GM12875 (cell line): ENCODE measurements around the gene ABHD4.
"Not testable (repeated sequence)": the region's sequence is repeated elsewhere in the genome, so short reads cannot be mapped to it uniquely, and the experiment has no call there.

Experiments used
- H3K4me3 ChIP-seq: one replicate; pipeline ENCODE4 v1.5.1; 2011; ENCODE audit warnings: low read depth, low read length, control low read depth
- CTCF ChIP-seq: IDR thresholded peaks from 2 replicates; pipeline ENCODE4 v1.5.1; 2011; ENCODE audit warnings: low read depth, mild to moderate bottlenecking, control low read depth, inconsistent platforms, low read length, moderate library complexity, borderline replicate concordance; ENCODE audit not compliant: insufficient read depth

The ABHD4 gene

DNA sequence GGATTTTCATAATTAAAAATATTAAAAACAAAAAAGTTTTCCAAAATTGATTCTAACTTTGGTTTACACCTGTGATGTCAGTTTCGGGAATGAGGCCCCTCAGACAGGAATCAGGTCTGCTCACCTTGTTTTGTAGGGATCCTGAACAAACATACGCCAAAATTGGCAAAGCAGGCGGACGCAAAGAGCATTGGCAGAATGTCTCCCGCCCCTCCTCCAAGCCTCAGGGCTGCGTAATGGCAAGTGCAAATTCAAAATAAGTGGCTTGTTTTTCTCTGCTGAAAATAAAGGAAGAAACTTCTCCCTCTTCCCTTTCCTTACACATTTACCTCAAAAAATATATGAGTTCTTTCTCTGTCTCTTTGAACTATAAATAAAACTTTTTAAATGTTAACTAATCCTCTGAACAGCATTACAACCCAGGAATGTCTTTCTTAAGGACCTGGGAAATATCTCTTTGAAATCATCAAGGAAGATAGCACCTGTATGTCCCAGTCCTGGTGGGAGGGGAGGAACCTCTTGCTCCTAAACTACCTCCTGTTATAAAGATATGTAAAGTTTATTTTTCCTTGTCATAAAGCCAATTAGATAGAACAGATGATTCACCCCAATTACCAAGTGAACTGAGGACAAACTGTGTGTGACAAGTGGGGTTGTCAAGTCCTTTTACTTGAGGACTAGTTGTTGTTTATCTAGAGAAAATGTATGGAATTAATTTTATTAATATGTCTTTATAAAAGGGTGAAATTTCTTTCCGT, 29.6 kb downstream of the ABHD4 start:
- no peak overlapping the region for H3K4me3 ChIP-seq
- TF ChIP-seq CTCF, result no peak

DNA sequence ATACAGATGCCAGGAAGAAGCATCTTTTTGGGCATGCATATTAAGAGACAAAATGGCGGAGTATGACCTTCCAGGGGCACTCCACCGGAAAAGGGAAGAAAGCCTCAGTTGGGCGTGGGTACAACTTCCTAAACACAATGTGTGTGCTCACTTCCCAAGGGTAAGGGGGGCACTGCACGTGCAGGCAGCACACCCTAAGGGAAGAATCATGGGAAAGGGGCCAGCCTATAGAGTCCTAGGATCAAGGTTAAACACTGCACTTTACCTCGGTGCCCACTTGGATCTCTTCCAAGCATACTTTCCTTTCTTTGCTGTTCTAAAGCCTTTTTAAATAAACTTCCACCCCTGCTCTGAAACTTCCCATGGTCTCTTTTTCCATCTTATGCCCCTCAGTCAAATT, 31.3 kb downstream of the ABHD4 start:
- no peak for TF ChIP-seq CTCF
- H3K4me3 ChIP-seq, result no peak overlapping the region

DNA sequence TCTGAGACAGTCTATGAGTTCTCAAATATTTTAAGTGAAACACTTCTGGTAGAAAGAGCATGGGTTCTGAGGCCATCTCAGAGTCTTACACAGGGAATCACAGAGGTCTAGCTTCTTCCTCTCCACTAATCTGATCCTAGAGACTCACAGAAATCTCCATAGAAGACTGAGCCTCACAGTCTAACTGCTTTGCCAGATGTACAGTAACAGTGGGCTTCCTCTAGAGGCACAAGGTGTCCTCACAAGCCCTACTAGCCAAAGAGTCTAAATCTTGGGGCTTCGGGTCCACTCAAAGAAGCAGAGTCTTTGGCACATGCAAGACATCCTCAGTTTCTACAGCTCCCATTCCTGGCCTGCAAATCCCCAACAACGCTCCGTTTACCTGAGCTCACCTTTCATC, 32.0 kb downstream of the ABHD4 start:
- no peak for TF ChIP-seq CTCF
- H3K4me3 ChIP-seq, result no peak overlapping the region

DNA sequence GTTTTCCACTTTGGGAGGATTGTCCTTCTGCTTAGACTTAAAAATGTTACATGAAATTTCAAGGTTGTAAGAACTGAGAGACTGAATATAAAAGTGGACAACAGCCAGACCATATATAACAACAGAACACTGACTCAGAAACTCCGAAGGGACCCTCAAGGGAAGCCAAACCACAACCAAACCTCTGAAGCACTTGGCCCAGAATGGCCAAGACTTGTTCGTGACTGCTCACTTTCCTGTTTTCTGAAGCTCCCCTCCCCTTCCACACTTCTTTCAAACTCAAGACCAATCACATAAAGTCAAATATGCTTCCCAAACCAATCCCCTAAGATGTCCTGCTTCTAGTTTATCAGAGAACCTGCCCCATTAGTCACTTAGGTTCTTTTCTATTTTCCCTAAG, 32.4 kb downstream of the ABHD4 start:
- no peak overlapping the region for H3K4me3 ChIP-seq
- no peak for TF ChIP-seq CTCF

DNA sequence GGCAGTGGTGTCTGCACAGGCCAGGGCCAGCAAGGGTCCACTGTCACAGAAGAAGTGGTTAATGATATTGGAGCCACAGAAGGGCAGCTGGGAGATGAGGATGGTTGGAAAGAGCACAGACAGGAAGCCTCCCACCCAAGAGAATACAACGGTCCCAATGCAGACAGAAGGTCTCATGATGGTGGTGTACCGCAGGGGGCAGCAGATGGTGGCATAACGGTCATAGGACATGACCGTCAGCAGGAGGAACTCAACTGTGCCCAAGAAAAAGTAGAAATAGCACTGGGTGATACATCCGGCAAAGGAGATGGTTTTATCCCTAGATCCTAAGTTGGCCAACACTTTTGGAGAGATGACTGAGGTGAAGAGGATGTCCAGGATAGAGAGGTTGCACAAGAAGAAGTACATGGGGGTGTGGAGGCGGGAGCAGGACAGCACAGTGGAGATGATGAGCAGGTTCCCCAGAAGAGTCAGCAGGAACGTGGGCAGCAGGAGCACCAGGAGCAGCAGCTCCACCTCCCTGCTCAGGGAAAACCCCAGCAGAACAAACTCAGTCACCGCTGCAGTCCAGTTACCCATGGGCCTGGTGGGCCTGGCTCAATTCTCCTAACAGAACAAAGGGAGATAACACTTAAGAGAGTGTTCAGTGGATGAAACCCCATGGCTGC, 36.3 kb downstream of the ABHD4 start:
- TF ChIP-seq CTCF, result no peak

GRCh38 chr14:22635980-22636379, 37.9 kb downstream of the ABHD4 start:
- not testable (repeated sequence) for H3K4me3 ChIP-seq

More for the DNA sequence above, 36.3 kb downstream of the ABHD4 start:
- no peak overlapping the region for H3K4me3 ChIP-seq

GRCh38 chr14:22640192-22640591, 42.1 kb downstream of the ABHD4 start:
- TF ChIP-seq CTCF, result no peak
- H3K4me3 ChIP-seq, result no peak overlapping the region
